ENCODE measurements around the gene NMBR.
"Not testable (repeated sequence)": the region's sequence is repeated elsewhere in the genome, so short reads cannot be mapped to it uniquely, and the experiment has no call there.

NMBR gene

DNA sequence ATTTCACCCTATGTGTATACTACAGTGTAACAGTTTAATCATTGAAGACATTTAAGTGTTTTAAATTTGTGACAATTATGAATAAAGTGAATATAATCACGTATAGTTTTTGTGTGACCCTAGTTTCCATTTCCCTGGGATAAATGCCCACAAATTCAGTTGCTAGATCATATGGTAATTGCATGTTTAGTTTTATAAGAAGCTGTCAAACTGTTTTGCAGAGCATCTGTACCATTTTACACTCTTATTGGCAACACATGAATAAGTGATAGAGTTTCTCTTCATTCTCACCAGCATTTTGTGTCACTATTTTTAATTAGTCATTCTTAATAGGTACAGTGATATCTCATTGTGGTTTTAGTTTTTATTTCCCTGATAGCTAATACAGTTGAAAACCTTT is 7.4 kb upstream of the NMBR start:
- DNase-seq, result no peak

GRCh38 chr6:142153196-142153595 is 6.3 kb upstream of the NMBR start:
- DNase-seq, result no peak

GRCh38 chr6:142152746-142153145 is 5.8 kb upstream of the NMBR start:
- DNase-seq, result no peak

- not testable (repeated sequence) for DNase-seq
Observed at GRCh38 chr6:142141531-142141930, 5.4 kb downstream of the NMBR start.

DNA sequence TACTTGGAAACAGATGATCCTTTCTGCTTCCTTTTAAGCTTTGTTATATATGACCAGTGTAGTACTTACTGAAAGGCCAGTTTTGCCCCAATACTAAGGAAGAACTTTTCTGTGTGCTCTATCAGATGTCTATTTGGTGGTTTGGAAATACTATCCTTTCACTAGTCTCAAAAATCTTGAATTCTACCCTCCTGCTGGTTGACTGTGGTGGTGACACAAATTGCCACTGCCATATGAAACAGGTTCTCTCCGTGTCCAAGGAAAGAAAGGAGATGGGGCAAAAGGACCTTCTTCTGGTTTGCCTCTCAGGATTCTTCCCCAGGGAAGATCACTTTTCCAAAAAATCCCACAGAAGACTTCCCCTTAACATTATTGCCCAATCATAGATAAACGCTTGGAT is 8.0 kb downstream of the NMBR start:
- DNase-seq, result no peak

- no peak for DNase-seq
Observed at GRCh38 chr6:142132625-142133024, 14.3 kb downstream of the NMBR start, which contains the start of gene GJE1. Gene GJE1, plus strand, starts transcription at chr6:142132925. Its CDS starts 234 bp downstream, at chr6:142133159.

GRCh38 chr6:142130814-142131213 is 16.1 kb downstream of the NMBR start:
- DNase-seq, result no peak

- no peak for DNase-seq
Observed at GRCh38 chr6:142121342-142121741, 25.6 kb downstream of the NMBR start.

DNA sequence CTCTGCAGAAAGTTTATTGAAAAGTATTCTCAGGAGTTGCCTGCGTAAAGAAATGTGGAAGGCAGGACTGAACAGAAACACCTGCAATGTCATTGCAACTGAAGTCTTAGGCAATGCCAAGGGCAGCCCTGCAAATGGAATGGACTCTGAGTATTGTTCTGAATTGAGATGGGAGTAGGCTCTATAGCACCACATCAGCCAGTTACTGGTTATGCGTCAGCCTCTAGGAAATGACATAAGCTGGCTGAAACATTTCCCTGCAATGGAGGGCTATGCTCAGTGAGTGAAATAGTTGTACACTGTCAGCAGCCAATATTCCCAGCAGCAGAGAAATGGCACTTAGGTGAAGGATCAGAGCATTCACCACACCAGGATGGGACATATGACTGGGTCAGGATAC is 28.0 kb downstream of the NMBR start:
- no peak for DNase-seq

DNA sequence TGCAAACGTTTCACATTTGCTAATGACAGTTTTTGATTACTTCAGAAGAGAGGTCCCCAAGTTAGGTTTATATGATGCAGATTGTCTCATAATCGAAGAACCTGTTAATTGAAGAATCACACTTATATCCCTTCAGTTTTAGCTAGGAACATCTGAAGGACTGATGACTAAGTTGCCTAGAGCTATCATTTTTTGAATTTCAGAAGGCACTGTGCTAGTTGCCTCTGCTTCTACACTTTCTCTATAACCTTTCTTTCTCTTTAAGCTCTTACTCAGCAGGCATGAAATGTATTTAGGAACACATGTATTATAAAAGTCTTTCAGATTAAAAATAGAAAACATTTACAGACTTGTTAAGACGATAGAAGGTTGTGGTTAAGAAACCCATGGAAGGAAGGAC is 28.6 kb downstream of the NMBR start:
- no peak for DNase-seq

DNA sequence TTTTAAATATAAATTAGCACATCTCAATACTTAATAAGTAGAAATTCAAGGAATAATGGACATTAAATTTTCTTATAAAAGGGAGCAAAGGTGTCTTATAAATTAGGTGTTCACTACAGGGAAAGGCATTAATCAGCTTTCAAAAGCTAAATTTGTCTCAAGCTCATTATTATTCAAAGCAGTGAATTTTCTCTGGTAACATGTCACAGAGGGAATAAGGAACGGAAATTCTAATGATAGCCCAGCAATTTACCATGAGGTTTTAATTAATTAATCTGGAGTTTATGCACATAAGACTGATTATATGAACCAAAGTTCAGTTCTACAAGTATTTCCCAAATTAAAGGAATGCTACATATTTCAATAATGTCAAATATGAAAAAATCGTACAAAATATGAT is 29.6 kb downstream of the NMBR start:
- no peak for DNase-seq

DNA sequence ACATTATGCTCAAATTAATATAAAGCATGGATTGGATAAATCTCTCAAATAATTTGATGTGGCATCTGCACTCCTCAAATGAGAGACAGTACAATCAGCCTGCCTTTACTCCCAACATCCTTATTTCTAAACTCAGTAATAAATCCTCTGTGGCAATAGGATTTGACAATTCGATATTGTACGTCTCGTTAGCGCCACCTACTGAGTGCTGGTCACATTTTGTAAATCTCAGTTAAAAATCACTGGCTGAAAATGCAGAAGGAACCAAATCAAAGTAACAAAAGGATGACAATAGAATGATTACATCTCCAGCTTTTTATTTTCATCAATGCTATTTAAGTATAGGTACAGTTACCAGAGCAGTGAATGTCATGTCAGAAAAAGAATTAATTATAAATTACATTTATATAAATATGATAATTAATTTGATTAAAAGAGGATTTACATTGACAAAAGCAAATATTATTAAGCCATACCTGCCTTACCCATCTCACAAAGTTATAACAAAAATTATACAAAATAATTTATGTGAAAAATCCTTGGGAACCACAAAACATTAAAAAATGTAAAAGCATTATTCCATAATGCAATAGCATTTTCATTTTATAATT is 34.4 kb downstream of the NMBR start:
- peak; percentile 88 for DNase-seq

- not testable (repeated sequence) for DNase-seq
Observed at GRCh38 chr6:142110820-142111219, 36.1 kb downstream of the NMBR start.

- not testable (repeated sequence) for DNase-seq
Observed at GRCh38 chr6:142104820-142105219, 42.1 kb downstream of the NMBR start.

- DNase-seq, result peak; percentile 17
Observed at GRCh38 chr6:142088858-142089216, 58.1 kb downstream of the NMBR start.

DNA sequence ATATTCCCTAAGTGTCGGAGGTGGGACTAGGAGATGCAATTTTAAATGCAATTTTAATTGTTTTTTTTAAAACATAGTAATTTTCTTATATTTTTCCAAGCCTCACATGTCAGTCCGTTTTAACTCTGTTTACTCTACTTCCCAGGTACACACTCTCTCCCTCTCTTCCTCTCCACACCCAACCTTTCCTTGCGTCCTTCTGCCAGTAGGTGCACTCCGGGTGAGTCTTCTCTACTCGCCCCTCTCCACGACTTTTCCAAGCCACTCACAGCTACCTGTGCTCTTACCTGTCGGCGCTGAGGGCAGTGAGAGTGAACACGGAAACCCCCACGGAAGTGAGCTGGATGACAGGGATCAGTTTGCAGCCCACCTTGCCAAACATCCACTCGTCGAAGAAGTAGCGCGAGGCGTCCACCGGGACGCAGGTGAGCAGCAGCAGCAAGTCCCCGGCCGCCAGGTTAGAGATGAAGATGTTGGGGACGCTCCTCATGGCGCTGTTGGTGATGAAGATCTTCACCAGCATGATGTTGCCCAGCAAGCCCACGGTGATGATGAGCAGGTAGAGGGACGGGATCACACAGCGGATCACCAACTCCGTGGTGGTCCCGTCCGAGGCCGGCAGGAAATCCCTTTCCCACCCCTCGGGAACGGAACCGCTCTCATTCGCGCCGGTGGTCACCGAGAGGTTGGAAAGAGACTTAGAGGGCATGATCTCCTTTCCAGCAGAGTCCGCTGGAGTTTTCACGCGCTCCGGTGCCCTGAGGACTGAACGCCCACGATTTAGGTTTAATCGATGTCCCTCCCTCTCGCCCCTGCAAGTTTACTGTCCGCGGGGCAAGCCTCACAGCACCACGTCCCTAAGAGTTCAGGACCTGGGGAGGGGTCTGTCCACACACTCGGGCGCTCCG is 58.7 kb downstream of the NMBR start:
- no peak for DNase-seq

- DNase-seq, result no peak
Observed at GRCh38 chr6:142079130-142079529, 67.8 kb downstream of the NMBR start.

GRCh38 chr6:142075516-142076101 is 71.3 kb downstream of the NMBR start:
- DNase-seq, result no peak

GRCh38 chr6:142074516-142074915 is 72.4 kb downstream of the NMBR start:
- DNase-seq, result no peak

GRCh38 chr6:142071981-142072380 is 74.9 kb downstream of the NMBR start:
- peak; percentile 1 for DNase-seq

DNA sequence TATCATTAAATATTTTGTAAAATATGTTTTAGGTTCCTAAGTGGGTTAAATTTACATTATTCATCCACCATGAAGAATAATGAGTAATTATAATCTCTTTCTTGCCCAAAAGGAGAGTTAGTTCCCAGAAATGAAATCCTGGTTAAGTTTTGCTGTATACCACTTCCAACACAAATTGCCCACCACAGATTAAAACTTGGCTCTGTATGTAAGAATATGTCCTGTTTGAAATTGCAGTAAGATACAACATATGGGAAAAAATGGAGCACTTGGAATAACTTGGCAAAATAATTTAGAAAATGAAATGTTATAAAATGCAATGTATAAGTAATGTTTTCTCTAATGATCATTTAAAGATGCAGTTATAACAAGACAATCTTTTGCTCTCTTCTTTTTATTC is 78.5 kb downstream of the NMBR start:
- DNase-seq, result no peak

DNA sequence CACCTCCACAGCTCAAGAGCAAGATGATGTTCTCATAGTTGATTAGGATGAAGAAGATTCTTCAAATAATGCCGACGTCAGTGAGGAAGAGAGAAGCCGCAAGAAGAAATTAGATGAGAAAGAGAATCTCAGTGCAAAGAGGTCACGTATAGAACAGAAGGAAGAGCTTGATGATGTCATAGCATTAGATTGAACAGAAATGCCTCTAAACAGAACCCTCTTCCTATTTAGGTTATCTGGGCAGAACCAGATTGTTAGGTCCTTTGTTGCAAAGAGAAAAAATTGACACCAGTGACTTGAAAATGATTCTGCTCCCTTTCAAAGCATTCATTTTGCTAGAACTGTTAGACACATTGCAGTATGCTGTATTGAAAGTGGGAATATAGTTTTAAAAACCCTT is 84.1 kb downstream of the NMBR start:
- not testable (repeated sequence) for DNase-seq

DNA sequence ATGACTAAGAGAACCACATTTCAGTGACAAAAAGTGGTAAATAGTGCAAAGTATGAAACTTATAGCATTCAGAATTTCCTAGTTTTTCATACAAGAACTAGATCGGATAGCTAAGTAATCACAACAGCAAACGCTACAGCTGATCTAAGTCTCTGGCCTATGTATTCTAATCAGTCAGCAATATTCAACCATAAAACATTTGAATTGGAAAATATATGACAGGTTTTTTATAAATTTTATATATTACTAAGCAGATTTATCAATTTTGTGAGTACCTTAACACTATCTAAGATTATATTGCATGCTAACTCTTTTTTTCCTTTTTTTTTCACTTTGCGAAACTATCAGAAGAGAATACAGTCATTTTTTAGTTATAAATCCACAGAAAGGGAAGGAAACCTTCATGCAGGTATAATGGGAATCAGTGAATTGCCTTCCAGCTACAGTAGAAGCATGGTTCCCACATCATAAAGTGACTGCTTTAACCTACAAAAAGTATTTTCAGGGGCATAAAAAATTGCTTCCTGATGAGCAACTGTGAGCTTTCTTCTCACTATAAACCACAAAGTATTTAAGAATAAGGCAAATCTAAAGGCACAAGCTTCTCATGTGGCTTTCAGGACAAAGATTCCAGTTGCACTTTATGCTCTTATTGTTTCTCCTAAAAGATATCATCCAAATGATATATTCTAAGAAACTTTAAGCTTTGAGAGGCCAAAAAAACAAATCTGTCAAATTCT is 88.2 kb downstream of the NMBR start:
- DNase-seq, result no peak
